ENCODE measurements around the gene LIPC. TPM values are rescaled to one million over a fixed set of nuclear protein-coding genes. Genes with fewer than 3 reads are reported as not detected.

LIPC gene
- polyA plus RNA-seq, 2 of the 4 experiments (the other 2 are of a cell fraction) = 0.13 to 0.30 TPM

GRCh38 chr15:58487724-58488120 lies 55.9 kb downstream of the LIPC start (continued):
- TF ChIP-seq, protein P1, sequence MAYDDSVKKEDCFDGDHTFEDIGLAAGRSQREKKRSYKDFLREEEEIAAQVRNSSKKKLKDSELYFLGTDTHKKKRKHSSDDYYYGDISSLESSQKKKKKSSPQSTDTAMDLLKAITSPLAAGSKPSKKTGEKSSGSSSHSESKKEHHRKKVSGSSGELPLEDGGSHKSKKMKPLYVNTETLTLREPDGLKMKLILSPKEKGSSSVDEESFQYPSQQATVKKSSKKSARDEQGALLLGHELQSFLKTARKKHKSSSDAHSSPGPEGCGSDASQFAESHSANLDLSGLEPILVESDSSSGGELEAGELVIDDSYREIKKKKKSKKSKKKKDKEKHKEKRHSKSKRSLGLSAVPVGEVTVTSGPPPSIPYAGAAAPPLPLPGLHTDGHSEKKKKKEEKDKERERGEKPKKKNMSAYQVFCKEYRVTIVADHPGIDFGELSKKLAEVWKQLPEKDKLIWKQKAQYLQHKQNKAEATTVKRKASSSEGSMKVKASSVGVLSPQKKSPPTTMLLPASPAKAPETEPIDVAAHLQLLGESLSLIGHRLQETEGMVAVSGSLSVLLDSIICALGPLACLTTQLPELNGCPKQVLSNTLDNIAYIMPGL (CRISPR knock-in tag; IDR thresholded peaks at IDR 0.05; ENCODE audit: borderline replicate concordance) = no peak
- TF ChIP-seq HDAC2 (IDR thresholded peaks at IDR 0.05) (no peak), SREBF2 (IDR thresholded peaks at IDR 0.05) (no peak)

- ChIA-PET POLR2A (no interaction called here), CTCF (interaction anchor here (0.8 to 1.7 kb wide), 2 partner anchors 10 to 39 kb away, joined by 3 to 4 read pairs; no protein-coding TSS in a partner anchor)
- Histone ChIP-seq H3K27ac (no peak overlapping the region), H3K4me3 (no peak overlapping the region), H3K9me3 (peaks cover 27% of the 10 kb centered on the region), H3K4me2 (no peak overlapping the region), H3K4me1 (no peaks in the 10 kb centered on the region)
- DNase-seq (ENCODE audit: low read depth in 1 of 2, low spot score in 1 of 2) (no peak), ATAC-seq (no peak), FAIRE-seq (no peak)
- 82% methylated on average over 6 of the region's 6 CpGs for WGBS (ENCODE audit: missing lambda C conversion rate)
- no peak for TF ChIP-seq JUNB (IDR thresholded peaks at IDR 0.05)
These were observed 57.7 kb downstream of the LIPC start for GRCh38 chr15:58489289-58490085.

GRCh38 chr15:58490086-58490887 lies 58.5 kb downstream of the LIPC start:
- POLR2A ChIA-PET = no interaction called here
- Histone ChIP-seq H3K4me2 (no peak overlapping the region), H3K4me1 (no peaks in the 10 kb centered on the region), H3K9me3 (peaks cover 27% of the 10 kb centered on the region), H3K4me3 (no peak overlapping the region), H3K27ac (no peak overlapping the region)
- ATAC-seq (no peak), DNase-seq (ENCODE audit: low read depth in 1 of 2, low spot score in 1 of 2) (no peak), FAIRE-seq (peak; percentile 56)
- TF ChIP-seq RARB (CRISPR knock-in tag; IDR thresholded peaks at IDR 0.05) (no peak), ESRRA (IDR thresholded peaks at IDR 0.05; ENCODE audit: borderline replicate concordance, low read length) (no peak), EHMT2 (IDR thresholded peaks at IDR 0.05; ENCODE audit: low read depth) (no peak), HEYL (CRISPR knock-in tag; IDR thresholded peaks at IDR 0.05) (no peak), ZFP36 (IDR thresholded peaks at IDR 0.05; ENCODE audit: borderline replicate concordance, partially characterized antibody) (no peak), CHD4 (IDR thresholded peaks at IDR 0.05; ENCODE audit: borderline replicate concordance) (no peak), CTCF (IDR thresholded peaks at IDR 0.05) (no peak), HDAC2 (IDR thresholded peaks at IDR 0.05) (no peak), MAX (IDR thresholded peaks at IDR 0.05) (no peak), JUNB (IDR thresholded peaks at IDR 0.05) (no peak), ZC3H11A (IDR thresholded peaks at IDR 0.05) (no peak), HOXA7 (CRISPR knock-in tag; IDR thresholded peaks at IDR 0.05) (no peak), KDM1A (IDR thresholded peaks at IDR 0.05; ENCODE audit: low read depth) (no peak), FOXS1 (CRISPR knock-in tag; IDR thresholded peaks at IDR 0.05) (no peak)
- 90% methylated on average over 27 of the region's 27 CpGs for WGBS (ENCODE audit: missing lambda C conversion rate)
- CTCF ChIA-PET = interaction anchor here (0.6 to 1.7 kb wide), 3 partner anchors 11 to 129 kb away, joined by 3 to 4 read pairs (median 4); no protein-coding TSS in a partner anchor
